ENCODE data around the gene SUPT3H. TPM values are rescaled to one million over a fixed set of nuclear protein-coding genes. Genes with fewer than 3 reads are reported as not detected.

Gene SUPT3H
- total and polyA plus RNA-seq, 2 of the 8 experiments (the other 6 are each of a cell fraction or from before 2014, with no cell fraction given), result 18.8 to 23.0 TPM

DNA sequence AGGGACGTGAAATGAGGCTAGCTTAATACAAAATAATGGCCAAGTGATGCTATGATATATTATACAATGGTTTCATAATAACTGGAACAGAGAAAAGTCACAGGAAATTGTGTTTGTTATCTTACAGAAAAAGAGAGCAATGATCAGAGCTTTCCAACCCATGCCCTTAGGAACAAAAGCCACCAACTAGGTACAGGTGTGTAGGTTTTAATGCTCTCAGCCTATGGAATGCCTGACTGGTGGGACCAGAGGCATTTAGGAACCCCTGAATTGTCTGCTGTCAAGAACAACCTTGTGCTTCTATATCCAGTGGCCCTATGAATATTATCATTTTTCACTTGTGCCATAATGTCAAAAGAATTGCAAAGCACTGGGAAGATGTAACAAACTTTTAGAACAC, 182.6 kb downstream of the SUPT3H start:
- no peak overlapping the region for H3K4me3 ChIP-seq (ENCODE audit: extremely low read depth in 1 of 4, insufficient read depth in 2 of 4, low read depth in 3 of 4, low read length in 4 of 4)
- H4K5ac ChIP-seq (ENCODE audit: insufficient read length, low read depth, low read length), result no peak overlapping the region
- H2BK12ac ChIP-seq (ENCODE audit: low read depth, low read length), result no peak overlapping the region
- ChIA-PET POLR2A (ENCODE audit: partially characterized antibody) (no interaction called here), CTCF (ENCODE audit: partially characterized antibody) (interaction anchor here (0.5 kb wide), 1 partner anchor 742 kb away, joined by 3 read pairs; no protein-coding TSS in a partner anchor)
- no peak overlapping the region for H3K18ac ChIP-seq (ENCODE audit: extremely low read depth, low read length)
- no peak for DNase-seq (ENCODE audit: low read depth in 1 of 2, low spot score in 2 of 2)
- H3K27ac ChIP-seq (ENCODE audit: low read depth, low read length), result no peak overlapping the region
- H3K14ac ChIP-seq (ENCODE audit: insufficient read length), result no peak overlapping the region
- H2BK5ac ChIP-seq (ENCODE audit: low read depth, low read length), result no peak overlapping the region
- no peak overlapping the region for H3K56ac ChIP-seq (replicated peaks; ENCODE audit: insufficient read length, low read depth, low read length)
- TF ChIP-seq SUZ12 (IDR thresholded peaks at IDR 0.05; ENCODE audit: low read length) (no peak), SAP30 (IDR thresholded peaks at IDR 0.05; ENCODE audit: insufficient read depth, insufficient replicate concordance, low read length) (no peak), SRF (IDR thresholded peaks at IDR 0.05; ENCODE audit: low read depth, low read length) (no peak), HDAC2 (IDR thresholded peaks at IDR 0.05; ENCODE audit: borderline replicate concordance in 1 of 2, low read depth in 2 of 2, low read length in 2 of 2) (no peak), KDM1A (IDR thresholded peaks at IDR 0.05; ENCODE audit: borderline replicate concordance, low read length) (no peak), NRF1 (IDR thresholded peaks at IDR 0.05; ENCODE audit: low read depth, low read length) (no peak), TCF12 (IDR thresholded peaks at IDR 0.05; ENCODE audit: low read depth, low read length) (no peak), SIX5 (IDR thresholded peaks at IDR 0.05; ENCODE audit: low read depth, low read length) (no peak), EGR1 (IDR thresholded peaks at IDR 0.05; ENCODE audit: borderline replicate concordance, low read depth, low read length) (no peak), GABPA (IDR thresholded peaks at IDR 0.05; ENCODE audit: borderline replicate concordance, insufficient read depth, low read length) (no peak)
- TF ChIP-seq, protein P1, sequence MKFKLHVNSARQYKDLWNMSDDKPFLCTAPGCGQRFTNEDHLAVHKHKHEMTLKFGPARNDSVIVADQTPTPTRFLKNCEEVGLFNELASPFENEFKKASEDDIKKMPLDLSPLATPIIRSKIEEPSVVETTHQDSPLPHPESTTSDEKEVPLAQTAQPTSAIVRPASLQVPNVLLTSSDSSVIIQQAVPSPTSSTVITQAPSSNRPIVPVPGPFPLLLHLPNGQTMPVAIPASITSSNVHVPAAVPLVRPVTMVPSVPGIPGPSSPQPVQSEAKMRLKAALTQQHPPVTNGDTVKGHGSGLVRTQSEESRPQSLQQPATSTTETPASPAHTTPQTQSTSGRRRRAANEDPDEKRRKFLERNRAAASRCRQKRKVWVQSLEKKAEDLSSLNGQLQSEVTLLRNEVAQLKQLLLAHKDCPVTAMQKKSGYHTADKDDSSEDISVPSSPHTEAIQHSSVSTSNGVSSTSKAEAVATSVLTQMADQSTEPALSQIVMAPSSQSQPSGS (IDR thresholded peaks at IDR 0.05; ENCODE audit: low read length), result no peak
- H2AK5ac ChIP-seq (ENCODE audit: low read depth, low read length), result no peak overlapping the region
- H3K27me3 ChIP-seq (replicated peaks in 1 of 4; ENCODE audit: control insufficient read depth in 3 of 4, extremely low read depth in 1 of 4, insufficient read depth in 3 of 4, low read length in 3 of 4), result no peaks in the 10 kb centered on the region
- no peak overlapping the region for H4K8ac ChIP-seq (ENCODE audit: extremely low read depth, insufficient read depth, low read length)
- H3K4me2 ChIP-seq (ENCODE audit: insufficient read depth in 1 of 2, low read depth in 2 of 2, low read length in 2 of 2), result no peak overlapping the region
- H3K4me1 ChIP-seq (replicated peaks in 1 of 4; ENCODE audit: control insufficient read depth in 3 of 4, insufficient read depth in 4 of 4, low read length in 3 of 4), result no peaks in the 10 kb centered on the region
- H3K23ac ChIP-seq (ENCODE audit: insufficient read length), result no peak overlapping the region
- no peaks in the 10 kb centered on the region for H3K23me2 ChIP-seq (ENCODE audit: low read depth, low read length)
- H2BK15ac ChIP-seq (ENCODE audit: low read length), result no peak overlapping the region
- no peak overlapping the region for H2BK20ac ChIP-seq (ENCODE audit: low read length)
- H3K9ac ChIP-seq (replicated peaks in 1 of 4; ENCODE audit: extremely low read depth in 1 of 4, low read depth in 3 of 4, low read length in 3 of 4), result no peak overlapping the region
- H4K20me1 ChIP-seq (replicated peaks in 1 of 2; ENCODE audit: control insufficient read depth in 1 of 2, insufficient read depth in 2 of 2, low read length in 2 of 2), result no peaks in the 10 kb centered on the region
- no peaks in the 10 kb centered on the region for H3K9me3 ChIP-seq (ENCODE audit: insufficient read depth in 2 of 2, low read depth in 1 of 2, low read length in 1 of 2)
- no peaks in the 10 kb centered on the region for H3K79me2 ChIP-seq (ENCODE audit: control insufficient read depth in 1 of 2, insufficient read depth in 2 of 2, low read length in 2 of 2)
- H3K79me1 ChIP-seq (ENCODE audit: low read depth, low read length), result no peaks in the 10 kb centered on the region
- WGBS, 2 experiments (ENCODE audit: extremely low coverage in 1 of 2, insufficient coverage in 1 of 2, insufficient read length in 1 of 2, insufficient replicate concordance in 2 of 2, low coverage in 1 of 2, low lambda C conversion rate in 2 of 2, missing lambda C conversion rate in 1 of 2), result 96% methylated on average over 1 of the region's 1 CpG; no CpG with 5 or more reads in 1 of the 2 experiments
- no peak overlapping the region for H2BK120ac ChIP-seq (replicated peaks; ENCODE audit: low read depth, low read length)
- H3K4ac ChIP-seq (replicated peaks; ENCODE audit: insufficient read length, low read depth, low read length), result no peak overlapping the region
- no peak for FAIRE-seq
- no peak overlapping the region for H4K91ac ChIP-seq (replicated peaks; ENCODE audit: insufficient read length, low read length)
- no peaks in the 10 kb centered on the region for H3K36me3 ChIP-seq (ENCODE audit: control insufficient read depth in 2 of 4, insufficient read depth in 4 of 4, low read length in 3 of 4)
- H2AFZ ChIP-seq (ENCODE audit: low read length), result no peak overlapping the region
